UCSD-AML1 (cell line): ENCODE measurements around the gene ARMC8.
A peak's percentile ranks its signal among the peaks of the same experiment; 100 is the strongest.
"Not testable (repeated sequence)": the region's sequence is repeated elsewhere in the genome, so short reads cannot be mapped to it uniquely, and the experiment has no call there.

Experiments used
- DNase-seq: peaks from one replicate; lab custom pipeline; 2025; ENCODE audit not compliant: unreplicated experiment; lab: John Stamatoyannopoulos, UW

Gene ARMC8

DNA sequence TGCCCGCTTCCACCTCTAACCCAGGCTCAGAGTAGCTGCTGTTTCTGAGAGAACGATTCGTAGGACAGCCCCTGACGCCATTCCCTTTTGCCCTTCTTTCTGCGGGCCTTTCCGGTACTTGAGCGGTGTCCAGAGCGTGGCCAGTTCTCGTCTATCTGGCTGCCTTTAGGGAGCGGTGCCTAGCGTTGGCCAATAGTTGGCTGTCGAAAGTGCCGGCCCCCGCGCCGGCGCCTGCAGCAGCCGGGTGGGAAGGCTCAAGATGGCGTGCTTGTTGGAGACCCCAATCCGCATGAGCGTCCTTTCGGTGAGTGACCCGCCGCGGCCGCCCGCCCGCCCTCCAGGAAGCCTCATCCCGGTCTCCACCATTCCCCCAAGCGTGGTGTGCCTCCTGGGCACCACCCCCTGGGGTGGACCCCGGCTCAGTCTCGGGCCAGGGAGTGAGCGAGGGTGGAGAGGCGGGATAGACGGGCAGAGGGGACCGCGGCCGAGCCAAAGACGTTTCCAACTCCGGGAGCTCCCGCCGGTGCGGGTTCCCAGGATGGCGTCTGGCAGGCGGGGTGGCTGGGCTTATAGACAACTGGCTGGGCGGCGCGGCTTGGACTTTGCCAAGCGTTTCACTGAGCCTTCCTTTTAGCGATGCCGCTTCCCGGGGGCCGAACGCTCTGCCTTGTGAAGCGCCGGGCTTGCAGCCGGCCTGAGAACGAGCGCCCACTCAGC lies at the start of gene ARMC8:
Gene ARMC8, plus strand, starts transcription at position 6 of the 717 bp plus-strand sequence. Its CDS starts 254 bp downstream, at position 260.
- peak; percentile 76 for DNase-seq

- DNase-seq, result no peak
These were observed 49.2 kb upstream of the ARMC8 start for GRCh38 chr3:138137861-138138260.

GRCh38 chr3:138139691-138140090 lies 47.4 kb upstream of the ARMC8 start:
- no peak for DNase-seq

DNA sequence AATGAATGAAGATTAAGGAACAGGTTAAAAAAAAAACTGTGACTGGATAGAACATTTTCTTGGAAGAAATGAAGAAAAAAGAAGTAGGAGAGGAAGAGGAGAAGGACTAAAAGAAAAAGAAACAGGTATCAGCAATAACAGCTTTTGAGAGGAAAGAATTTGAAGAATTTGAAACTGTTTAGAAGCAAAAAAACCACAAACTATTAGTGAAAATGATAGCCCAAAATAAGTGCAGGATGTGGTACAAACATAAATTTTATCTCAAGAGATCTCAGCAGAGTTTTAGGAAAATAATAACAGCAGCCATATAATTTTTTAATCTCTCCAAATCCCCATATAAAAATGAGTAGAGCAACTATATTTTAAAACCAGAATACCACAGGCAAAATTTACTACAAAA lies 46.2 kb upstream of the ARMC8 start:
- no peak for DNase-seq

DNA sequence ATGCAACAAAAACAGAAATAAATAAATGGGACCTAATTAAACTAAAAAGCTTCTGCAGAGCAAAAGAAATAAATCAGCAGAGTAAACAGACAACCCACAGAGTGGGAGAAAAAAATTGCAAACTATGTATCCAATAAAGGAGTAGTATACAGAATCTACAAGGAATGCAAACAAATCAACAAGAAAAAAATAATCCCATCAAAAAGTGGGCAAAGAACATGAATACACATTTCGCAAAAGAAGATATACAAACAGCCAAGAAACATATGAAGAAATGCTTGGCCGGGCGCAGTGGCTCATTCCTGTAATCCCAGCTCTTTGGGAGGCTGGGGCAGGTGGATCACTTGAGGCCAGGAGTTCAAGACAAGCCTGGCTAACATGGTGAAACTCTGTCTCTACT lies 44.9 kb upstream of the ARMC8 start:
- DNase-seq, result not testable (repeated sequence)

- no peak for DNase-seq
These were observed 38.6 kb upstream of the ARMC8 start for GRCh38 chr3:138148503-138148902.

DNA sequence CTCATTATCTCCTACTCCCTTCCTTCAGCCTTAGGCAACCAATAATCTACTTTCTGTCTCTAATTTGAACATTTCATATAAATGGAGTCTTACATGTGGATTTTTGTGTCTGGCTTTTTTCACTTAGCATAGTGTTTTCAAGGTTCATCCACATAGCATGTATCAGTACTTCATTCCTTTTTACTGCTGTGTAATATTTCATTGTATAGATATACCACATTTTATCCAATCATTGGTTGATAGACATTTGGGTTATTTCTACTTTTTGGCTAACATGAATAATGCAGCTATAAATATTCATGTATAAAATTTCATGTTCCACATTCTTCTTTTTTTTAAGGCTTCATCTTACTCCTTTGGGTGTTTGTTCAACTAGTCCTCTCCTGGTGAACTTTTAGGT lies 32.6 kb upstream of the ARMC8 start:
- DNase-seq, result no peak

GRCh38 chr3:138157743-138158142 lies 29.4 kb upstream of the ARMC8 start:
- no peak for DNase-seq

- no peak for DNase-seq
These were observed 22.0 kb upstream of the ARMC8 start for GRCh38 chr3:138165061-138165460.

DNA sequence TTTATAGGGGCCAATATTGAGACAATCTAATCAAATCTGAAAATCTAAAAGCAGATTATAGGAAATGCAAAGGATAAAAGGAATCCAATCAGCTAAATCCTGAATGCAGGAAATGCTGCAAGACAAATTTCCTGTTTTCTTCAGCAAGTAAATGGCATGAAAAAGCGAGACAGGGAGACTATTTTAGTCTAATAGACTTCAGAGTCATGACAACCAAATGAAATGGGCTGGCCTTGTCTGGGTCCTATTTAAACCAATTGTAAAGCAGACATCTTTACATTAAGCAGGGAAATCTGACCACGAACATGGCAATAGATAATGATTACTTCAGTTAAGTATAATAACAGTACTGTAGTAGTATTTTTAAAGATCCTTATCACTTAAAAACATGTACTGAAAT lies 14.5 kb upstream of the ARMC8 start:
- DNase-seq, result no peak

- no peak for DNase-seq
These were observed 13.2 kb upstream of the ARMC8 start for GRCh38 chr3:138173769-138174420.

DNA sequence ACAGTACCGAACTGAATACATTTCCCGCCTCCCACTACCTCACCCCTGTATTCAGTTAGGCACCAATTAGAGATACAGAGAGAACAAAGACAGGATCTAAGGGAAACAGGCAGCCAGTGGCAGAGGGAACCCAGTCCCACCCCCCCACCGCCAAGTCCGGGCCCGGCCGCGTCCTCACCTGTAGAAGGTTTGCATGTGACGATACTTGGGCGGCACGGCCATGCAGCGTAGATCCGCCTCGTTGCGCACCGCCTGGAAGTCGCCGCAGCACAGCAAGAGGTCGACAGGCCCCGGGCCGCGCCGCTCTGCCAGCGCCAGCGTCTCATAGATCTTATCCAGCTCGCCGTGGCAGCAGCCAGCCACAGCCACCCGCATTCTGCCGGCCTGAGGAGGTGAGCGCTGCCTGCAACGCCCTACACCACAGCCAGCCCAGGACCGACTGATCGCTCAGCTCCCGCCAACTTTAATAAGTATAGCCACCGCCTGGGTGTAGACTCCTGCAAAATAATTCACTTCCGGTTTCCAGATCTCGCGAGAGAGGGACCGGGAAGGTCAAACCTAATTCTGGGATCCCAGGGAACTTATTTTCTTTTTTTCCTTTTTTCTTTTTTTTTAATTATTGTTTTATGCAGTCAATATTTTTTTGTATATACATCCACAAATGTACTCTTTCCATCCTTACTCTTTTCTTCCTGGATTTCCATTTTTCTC lies 12.5 kb upstream of the ARMC8 start, which contains the start of gene DBR1:
Gene DBR1, minus strand, starts transcription at position 501 of the 711 bp plus-strand sequence. Its CDS starts 126 bp downstream, at position 375.
- DNase-seq, result peak; percentile 69

DNA sequence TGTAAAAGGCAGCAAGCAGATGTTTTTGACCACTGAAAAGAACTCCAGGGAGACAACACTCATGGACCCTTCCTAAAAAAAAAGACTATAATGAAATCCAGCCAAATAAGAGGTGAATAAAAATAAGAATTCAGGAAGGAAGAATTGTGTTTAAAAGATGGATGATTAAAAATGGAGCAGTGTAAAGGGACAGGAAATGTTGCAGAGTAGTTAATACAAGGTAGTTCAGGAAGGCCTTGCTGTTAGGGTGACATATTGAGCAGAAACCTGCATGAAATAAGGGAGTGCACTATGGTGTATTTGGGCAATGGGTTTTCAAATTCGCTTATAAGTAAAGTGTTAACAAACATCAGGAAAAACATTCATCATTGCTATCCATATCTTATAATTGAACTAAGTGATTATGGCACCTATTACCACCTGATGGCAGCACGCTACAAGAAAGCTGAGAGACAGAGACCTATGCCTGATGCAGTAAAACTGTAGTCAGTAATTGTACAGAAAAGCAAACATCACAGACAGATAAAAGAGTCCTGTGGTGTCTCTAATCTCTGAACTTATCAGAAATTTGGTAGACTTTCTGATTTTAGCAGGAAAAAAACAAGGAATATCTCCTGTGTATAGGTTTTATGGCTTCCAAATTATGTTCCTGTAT lies 6.6 kb upstream of the ARMC8 start:
- no peak for DNase-seq

DNA sequence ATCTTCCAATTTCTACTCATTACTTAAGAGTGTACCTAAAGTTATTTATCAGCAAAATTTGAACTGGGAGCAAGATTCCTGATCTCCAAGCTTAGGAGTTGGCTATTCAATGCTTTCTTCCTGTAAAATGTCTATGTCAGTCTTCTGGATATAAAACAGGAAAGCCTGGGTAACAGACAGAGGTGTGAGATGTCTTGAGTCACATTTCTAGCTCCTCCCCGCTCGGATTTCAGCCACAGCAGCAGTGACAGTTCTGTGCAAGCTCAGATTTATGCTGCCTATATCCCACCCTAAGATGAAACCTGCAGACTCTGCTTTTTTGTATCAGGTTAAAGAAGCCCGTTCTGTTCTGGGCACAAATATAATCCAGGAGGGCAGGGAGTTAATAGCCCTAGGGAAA lies 2.1 kb upstream of the ARMC8 start:
- DNase-seq, result no peak

DNA sequence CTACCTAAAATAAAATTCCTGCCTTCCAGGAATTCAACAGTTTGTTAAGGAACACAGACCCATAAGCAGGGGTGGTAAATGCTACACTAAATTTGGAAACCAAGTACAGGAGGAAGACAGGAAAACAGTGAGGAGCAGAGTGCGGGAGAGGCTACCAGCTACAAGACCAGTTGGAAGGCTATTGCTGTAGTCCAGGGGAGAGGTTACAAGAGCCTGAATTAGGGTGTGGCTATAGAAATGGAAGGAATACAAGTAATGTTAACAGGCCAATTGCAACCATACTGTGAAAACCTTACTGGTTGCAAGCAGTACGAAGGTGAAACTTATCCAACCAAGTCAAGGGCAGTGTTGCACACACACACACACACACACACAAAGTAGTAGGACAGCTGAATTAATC lies 880 bp upstream of the ARMC8 start:
- no peak for DNase-seq

DNA sequence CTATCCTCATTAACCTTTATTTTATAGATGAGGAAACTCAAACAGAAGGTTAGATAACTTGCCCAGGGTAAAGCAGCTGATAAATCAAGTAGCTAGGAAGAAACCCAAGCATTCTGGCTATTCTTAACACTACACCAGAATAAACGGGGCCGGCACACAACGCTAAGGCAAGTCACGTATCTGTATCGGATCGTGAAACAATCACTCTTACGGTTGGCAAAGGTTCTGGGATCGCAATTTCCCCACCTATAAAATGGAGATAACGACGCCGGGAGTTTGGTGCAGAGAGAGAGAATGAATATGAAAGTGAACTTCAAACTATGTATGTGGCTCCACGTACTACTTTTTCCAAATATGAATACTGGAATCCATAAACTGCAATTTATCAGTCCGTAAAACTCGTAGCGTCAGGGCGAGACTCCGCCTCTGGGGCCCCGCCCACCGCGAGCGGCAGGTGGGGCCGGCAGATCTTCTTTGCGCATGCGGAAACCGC lies 252 bp upstream of the ARMC8 start:
- peak; percentile 92 for DNase-seq

GRCh38 chr3:138188013-138188730 lies 1.1 kb downstream of the ARMC8 start:
- no peak for DNase-seq

DNA sequence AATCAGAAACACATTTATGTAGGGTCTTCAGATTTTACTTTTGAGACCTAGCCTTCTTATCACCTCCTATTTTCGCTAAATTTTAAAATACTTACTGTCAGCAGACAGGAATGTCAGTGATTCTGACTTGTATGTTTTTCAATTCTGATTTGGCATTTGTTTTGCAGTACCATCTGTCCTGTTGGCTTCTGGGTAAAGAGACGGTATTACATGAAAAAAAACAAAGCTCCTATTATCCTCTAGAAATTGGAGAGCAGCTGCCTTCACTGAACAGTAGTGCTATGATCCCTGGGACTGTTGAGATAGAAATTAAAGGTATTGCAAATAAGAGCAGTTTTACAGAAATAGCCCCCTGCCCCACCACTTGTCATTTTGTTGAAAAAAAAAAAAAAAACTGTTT lies 8.4 kb downstream of the ARMC8 start:
- no peak for DNase-seq

DNA sequence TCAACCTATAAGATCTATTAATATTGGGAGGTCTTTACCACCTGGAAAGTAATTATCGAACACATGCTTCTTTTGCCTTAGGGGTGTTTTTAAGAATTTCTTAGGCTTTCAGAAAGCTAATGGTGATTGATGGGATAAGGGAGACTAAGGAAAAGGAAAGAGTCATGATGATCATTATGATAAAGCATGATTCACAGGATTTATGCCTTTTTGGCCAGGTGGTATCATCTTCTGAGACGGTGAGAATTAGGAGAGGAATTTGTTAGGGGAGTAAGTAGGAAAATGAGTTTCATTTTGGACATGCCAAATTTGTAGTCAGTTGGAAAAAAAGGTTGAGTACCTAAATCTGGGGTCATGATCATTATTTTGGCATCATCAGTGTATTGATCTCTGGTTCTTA lies 8.9 kb downstream of the ARMC8 start:
- DNase-seq, result no peak

- peak; percentile 41 for DNase-seq
These were observed 10.0 kb downstream of the ARMC8 start for GRCh38 chr3:138197058-138197457.

DNA sequence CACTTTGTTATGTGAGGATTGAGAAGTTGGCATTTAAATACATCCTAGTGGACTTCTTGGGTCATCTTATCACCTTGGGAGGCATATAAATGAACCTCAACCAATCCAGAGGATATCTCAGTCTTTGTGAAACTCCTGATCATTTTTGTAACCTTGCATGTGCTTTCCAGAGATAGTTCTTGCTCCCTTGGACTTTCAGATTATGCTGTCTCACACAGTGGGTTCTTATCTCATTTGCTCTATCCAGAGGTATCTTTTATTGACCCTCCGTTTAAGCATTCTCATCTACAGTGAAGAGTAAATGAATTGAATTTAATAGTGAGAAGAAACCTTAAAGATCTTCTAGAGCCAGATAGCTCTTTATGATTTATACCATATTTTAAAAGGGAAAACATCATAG lies 10.4 kb downstream of the ARMC8 start:
- DNase-seq, result no peak
